Measurements from ENCODE around the gene SIRT1. TPM values are rescaled to one million over a fixed set of nuclear protein-coding genes. Genes with fewer than 3 reads are reported as not detected.

Gene SIRT1
- total and polyA plus RNA-seq, 2 of the 4 experiments (the other 2 are of a cell fraction): 9.5 to 12.9 TPM

GRCh38 chr10:67926951-67927350 lies 42.5 kb downstream of the SIRT1 start:
- no peaks in the 10 kb centered on the region for H3K27me3 ChIP-seq (ENCODE audit: control insufficient read depth, insufficient read depth, low read length)
- no peak overlapping the region for H3K56ac ChIP-seq (ENCODE audit: extremely low read depth, insufficient read depth, low read length)
- H2BK15ac ChIP-seq (ENCODE audit: low read depth, low read length): no peak overlapping the region
- no peak overlapping the region; the same call in 1 of the 2 replicates for H3K18ac ChIP-seq (ENCODE audit: low read depth, low read length)
- ATAC-seq (ENCODE audit: low read depth): peak; percentile 32; the same call in 1 of the 2 replicates
- H3K36me3 ChIP-seq (ENCODE audit: control insufficient read depth, insufficient read depth, low read length): peaks cover 36% of the 10 kb centered on the region
- no peak overlapping the region for H2AFZ ChIP-seq (replicated peaks; ENCODE audit: low read length, poor library complexity)
- no peak overlapping the region for H3K27ac ChIP-seq (ENCODE audit: insufficient read depth, low read length)
- intact Hi-C loops (cut with micrococcal nuclease) (loop anchor here (5.0 kb wide), 1 partner anchor 145 kb away; no protein-coding TSS in a partner anchor), in situ Hi-C loops (cut with MboI; ENCODE audit: low sequenced_read_pairs) (no loop called here), dilution Hi-C loops (cut with HindIII; ENCODE audit: low sequenced_read_pairs, unreplicated experiment) (no loop called here)
- WGBS, 2 experiments (ENCODE audit: extremely low coverage in 2 of 2, insufficient read length in 1 of 2): no CpG with 5 or more reads among the region's 1 CpG
- H3K4me1 ChIP-seq (ENCODE audit: control insufficient read depth, insufficient read depth, low read length): peaks cover 4% of the 10 kb centered on the region; the same call in 1 of the 2 replicates
- peak overlapping the region; percentile 78; the same call in 1 of the 2 replicates for H2BK20ac ChIP-seq (ENCODE audit: low read depth, low read length)
- H3K79me1 ChIP-seq (ENCODE audit: low read depth in 1 of 2, low read length in 2 of 2): peaks cover 19 to 31% of the 10 kb centered on the region in 2 experiments; a peak in 2 of 4 replicates
- H2BK120ac ChIP-seq (ENCODE audit: low read depth, low read length): 0 out of 2 replicates have a peak overlapping the region, but pooled peaks have one; percentile 76
- H3K14ac ChIP-seq (replicated peaks; ENCODE audit: low read depth, low read length): no peak overlapping the region
- POLR2A ChIA-PET (ENCODE audit: unreplicated experiment): no interaction called here
- H2BK5ac ChIP-seq (ENCODE audit: low read depth, low read length, poor library complexity, severe bottlenecking): peak overlapping the region; percentile 68
- H3K23ac ChIP-seq (ENCODE audit: low read depth, low read length): no peak overlapping the region
- no peak overlapping the region for H4K91ac ChIP-seq (ENCODE audit: insufficient read depth, low read depth, low read length)
- TF ChIP-seq POLR2A (IDR thresholded peaks at IDR 0.05; ENCODE audit: low read depth, low read length) (no peak), MAZ (IDR thresholded peaks at IDR 0.05; ENCODE audit: borderline replicate concordance, low read depth, low read length) (no peak), RFX5 (IDR thresholded peaks at IDR 0.05; ENCODE audit: low read depth, low read length) (no peak), FOS (IDR thresholded peaks at IDR 0.05; ENCODE audit: low read depth, low read length) (no peak), CHD1 (IDR thresholded peaks at IDR 0.05; ENCODE audit: low read depth, low read length) (no peak)
- H4K5ac ChIP-seq (ENCODE audit: low read depth, low read length): no peak overlapping the region
- CTCF ChIA-PET: interaction anchor here (1.4 kb wide), 1 partner anchor 14 kb away, joined by 4 read pairs; no protein-coding TSS in a partner anchor
- H2AK5ac ChIP-seq (ENCODE audit: low read depth, low read length): no peak overlapping the region
- H3K4me2 ChIP-seq (ENCODE audit: low read depth, low read length): no peak overlapping the region
- 0 out of 4 replicates have a peak overlapping the region, but pooled peaks of 1 of the 2 experiments have one; percentile 69 for H4K8ac ChIP-seq (ENCODE audit: low read depth in 2 of 2, low read length in 2 of 2)
- H3K4ac ChIP-seq (ENCODE audit: low read depth, low read length): peak overlapping the region; percentile 78; the same call in 1 of the 2 replicates
- DNase-seq: peak; percentile 14
- no peaks in the 10 kb centered on the region for H4K20me1 ChIP-seq (ENCODE audit: insufficient read depth, low read length)
- H3K9ac ChIP-seq (ENCODE audit: low read depth, low read length): no peak overlapping the region
- H3K9me3 ChIP-seq (ENCODE audit: control insufficient read depth, insufficient read depth, low read length): no peaks in the 10 kb centered on the region
- no TSS peak for BruUV-seq (replicated peaks)
- no peak overlapping the region for H3K4me3 ChIP-seq (ENCODE audit: insufficient read depth, low read depth, low read length)
- no peaks in the 10 kb centered on the region for H3K9me1 ChIP-seq (ENCODE audit: insufficient read depth, low read length)
- no peak overlapping the region for H2AK9ac ChIP-seq (replicated peaks; ENCODE audit: low read depth, low read length, poor library complexity)
